Measurements from ENCODE around the gene GPER1.
"Not testable (repeated sequence)": the region's sequence is repeated elsewhere in the genome, so short reads cannot be mapped to it uniquely, and the experiment has no call there.

Gene GPER1

DNA sequence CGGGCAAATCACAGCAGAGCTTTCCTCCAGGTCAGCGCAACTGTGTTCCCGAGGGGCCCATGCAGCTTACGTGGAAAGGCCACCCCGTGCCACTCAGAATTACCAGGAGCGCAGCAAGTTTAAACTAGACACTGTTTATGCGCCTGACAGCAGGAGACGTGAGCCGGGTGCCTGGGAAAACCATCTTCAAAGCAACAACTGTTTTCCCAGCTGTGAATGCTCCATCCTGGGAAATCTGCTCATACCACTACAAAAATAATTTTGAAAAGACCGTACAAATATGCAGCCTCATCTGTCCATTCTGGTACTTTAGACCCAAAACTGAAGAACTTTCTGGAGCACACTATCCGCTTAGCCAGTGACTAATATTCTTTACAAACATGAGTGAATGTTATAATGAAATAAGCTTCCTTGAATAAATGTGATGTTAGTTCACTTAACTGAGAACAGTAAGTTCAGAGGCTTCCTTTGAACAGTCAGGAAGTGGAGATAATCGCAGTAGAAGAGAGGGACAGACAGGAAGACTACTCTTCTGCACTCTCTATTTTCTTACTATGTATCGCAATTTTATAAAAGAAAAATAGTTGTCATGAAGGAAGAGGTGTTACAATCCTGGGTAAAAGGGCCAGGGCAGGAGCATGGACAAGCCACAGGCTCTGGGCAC, 16.7 kb downstream of the GPER1 start:
- no peak for FAIRE-seq

- FAIRE-seq, result no peak
Observed at GRCh38 chr7:1105189-1105588, 17.3 kb downstream of the GPER1 start.

DNA sequence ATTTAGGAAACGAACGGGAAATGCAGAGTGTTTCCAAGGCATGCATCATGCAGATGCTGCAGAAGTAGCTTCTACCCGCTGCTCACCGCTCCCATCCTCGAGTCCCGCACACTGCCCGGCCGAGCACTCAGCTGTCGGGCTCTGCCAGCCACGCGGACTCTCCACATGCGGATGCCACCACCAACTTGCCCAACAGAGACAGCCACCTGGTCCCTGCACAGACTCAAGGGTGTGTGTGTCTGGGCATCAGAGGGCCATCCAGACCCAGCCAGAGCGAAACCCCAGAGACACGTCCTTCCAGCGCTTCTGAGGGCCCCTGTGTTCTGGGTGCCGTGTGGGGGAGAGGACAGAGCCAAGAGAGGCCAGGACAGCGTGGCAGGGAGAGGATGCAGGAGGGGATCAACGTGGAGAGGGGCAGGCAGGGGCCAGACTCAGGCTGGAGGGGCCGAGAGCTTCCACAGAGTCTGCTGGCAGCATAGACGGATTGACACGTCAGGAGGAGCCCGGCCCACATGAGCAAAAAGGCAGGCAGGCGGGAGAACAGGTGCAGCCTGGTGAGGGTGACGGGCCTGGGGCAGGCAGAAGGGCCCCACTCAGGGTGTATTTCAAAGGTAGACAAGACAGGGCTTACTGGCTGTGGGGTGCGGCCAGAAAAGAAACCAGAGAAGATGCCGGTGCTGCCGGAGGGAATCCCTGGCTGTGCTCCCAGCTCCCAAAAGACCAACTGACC, 18.3 kb downstream of the GPER1 start:
- FAIRE-seq, result no peak

DNA sequence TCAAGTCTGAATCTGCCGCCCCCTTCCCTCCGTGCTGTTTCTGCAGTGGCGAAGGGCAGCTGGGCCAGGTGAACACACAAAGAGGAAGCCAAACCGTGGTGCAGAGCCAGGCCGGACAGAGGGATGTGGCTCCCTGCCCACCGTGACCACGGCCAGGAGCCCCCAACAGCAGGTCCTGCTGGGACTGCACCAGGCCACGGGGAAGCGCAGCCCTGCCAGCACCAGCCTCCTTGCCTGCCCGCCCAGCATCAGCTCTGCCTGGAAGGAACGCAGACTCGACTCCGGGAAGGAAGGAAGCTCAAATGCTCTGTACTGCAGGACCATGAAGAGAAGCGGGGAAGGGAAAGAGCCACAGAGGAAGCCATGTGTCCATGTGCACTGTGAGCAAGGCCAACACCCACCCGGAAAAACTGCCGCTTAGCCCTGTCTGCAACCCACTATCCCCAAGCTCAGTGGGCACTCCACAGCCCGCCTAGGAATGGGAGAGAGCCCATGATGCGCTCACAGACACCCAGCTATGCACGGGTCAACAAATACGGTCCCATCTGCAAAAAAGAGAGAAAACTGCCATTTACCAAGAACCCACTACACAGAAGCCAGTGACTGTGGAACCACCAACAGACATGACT, 19.0 kb downstream of the GPER1 start:
- no peak for FAIRE-seq

GRCh38 chr7:1108264-1108920, 20.5 kb downstream of the GPER1 start:
- FAIRE-seq, result no peak

- no peak for FAIRE-seq
Observed at GRCh38 chr7:1109581-1110310, 21.8 kb downstream of the GPER1 start.

GRCh38 chr7:1110358-1110757, 22.4 kb downstream of the GPER1 start:
- no peak for FAIRE-seq

DNA sequence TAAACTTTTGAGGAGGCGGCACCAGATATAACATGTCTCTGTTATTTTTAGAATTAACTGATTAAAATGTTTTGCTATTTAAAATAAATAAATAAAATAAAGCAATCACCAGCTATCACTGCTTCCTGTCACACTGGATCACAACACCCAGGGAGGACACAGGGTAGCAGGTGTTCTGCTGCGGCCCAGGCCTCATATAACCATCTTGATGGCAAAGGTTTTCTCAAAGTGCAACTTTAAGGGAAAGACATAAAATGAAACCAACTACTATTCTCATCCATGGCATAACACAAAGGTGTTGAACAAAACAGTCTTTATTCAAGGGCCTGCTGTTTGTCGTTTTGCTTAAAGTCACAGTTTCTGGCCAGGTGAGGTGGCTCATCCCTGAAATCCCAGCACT, 23.2 kb downstream of the GPER1 start:
- FAIRE-seq, result no peak

- FAIRE-seq, result no peak
Observed at GRCh38 chr7:1112109-1112508, 24.2 kb downstream of the GPER1 start.

GRCh38 chr7:1112625-1113547, 25.0 kb downstream of the GPER1 start:
- FAIRE-seq, result no peak

DNA sequence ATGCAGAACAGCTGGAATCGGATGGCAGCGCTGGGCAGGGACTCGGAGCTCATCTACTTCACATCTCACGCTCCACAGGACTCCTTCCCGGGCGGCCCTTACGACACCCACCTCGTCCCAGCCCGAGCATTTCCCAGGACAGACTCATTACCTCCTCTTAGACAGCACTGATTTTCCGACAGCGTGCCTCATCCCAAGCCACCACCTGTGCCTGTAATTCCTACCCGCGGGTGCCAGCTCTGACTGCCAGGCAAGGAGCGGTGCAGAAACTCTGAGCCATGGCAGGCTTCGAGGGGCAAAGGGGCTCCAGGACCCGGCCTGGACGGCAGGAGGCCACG, 25.6 kb downstream of the GPER1 start:
- no peak for FAIRE-seq

DNA sequence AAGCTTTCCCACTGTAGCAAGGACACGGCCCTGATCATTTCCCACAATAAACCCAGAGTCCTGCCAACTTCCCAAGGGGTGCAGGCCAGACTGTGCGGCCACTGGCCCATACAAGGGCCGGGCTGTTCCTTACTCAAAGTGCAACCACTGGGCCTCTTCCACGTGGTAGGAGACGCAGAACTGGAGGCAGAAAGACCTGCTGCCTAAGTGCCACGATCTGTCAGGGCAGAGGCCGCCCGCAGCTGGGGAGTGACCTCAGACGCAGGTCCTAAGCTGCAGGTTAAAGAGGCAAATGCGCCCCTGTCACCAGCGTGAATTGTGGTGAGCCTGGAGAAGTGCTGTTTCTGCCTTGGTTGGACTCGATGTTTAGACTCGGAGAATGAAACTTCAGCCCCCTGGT, 26.2 kb downstream of the GPER1 start:
- no peak for FAIRE-seq

DNA sequence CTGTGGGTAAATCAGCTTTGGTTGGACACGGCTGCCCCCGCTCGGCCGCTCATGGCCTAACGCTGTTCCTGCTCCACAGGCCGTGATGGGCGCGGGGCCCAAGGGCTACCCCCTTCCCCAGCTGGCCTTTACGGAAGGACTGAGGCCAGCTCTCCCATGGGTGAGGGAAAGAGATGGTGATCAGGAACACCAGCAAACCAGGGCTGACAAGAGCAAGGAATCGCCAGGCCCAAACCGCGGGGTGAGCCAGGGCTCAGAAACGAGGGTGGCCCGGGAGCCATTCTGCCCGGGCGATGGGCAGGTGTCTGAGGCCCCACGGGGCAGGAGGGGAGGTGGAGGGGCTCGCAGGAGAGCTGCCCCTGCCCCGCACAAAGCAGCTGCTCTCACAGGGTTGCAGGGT, 26.6 kb downstream of the GPER1 start:
- no peak for FAIRE-seq

DNA sequence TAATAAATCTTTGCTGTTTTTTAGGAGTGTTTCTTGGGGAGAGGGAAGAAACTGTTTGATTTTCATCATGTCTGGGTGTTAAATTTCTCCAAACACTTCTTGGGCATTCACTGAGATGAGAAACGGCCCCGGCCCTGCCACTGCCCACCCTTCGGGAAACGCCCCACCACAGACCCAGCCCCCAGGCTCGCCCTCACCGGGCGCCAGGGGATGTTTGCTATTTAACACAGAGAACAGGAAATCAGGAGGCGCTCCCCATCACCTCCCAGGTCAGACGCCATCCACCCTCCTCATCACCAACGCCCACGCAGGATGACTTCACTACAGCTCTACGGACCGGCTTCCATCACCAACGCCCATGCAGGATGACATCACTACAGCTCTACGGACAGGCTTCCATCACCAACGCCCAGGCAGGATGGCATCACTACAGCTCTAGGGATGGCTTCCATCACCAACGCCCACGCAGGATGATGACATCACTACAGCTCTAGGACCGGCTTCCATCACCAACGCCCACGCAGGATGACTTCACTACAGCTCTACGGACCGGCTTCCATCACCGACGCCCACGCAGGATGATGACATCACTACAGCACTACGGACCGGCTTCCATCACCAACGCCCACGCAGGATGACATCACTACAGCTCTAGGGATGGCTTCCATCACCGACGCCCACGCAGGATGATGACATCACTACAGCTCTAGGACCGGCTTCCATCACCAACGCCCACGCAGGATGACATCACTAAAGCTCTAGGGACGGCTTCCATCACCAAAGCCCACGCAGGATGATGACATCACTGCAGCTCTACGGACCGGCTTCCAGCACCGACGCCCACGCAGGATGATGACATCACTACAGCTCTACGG, 27.5 kb downstream of the GPER1 start:
- FAIRE-seq, result not testable (repeated sequence)

DNA sequence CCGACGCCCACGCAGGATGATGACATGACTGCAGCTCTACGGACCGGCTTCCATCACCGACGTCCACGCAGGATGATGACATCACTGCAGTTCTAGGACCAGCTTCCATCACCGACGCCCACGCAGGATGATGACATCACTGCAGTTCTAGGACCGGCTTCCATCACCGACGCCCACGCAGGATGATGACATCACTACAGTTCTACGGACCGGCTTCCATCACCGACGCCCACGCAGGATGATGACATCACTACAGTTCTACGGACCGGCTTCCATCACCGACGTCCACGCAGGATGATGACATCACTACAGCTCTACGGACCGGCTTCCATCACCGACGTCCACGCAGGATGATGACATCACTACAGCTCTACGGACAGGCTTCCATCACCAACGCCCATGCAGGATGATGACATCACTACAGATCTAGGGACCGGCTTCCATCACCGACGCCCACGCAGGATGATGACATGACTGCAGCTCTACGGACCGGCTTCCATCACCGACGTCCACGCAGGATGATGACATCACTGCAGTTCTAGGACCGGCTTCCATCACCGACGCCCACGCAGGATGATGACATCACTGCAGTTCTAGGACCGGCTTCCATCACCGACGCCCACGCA, 28.6 kb downstream of the GPER1 start:
- not testable (repeated sequence) for FAIRE-seq

DNA sequence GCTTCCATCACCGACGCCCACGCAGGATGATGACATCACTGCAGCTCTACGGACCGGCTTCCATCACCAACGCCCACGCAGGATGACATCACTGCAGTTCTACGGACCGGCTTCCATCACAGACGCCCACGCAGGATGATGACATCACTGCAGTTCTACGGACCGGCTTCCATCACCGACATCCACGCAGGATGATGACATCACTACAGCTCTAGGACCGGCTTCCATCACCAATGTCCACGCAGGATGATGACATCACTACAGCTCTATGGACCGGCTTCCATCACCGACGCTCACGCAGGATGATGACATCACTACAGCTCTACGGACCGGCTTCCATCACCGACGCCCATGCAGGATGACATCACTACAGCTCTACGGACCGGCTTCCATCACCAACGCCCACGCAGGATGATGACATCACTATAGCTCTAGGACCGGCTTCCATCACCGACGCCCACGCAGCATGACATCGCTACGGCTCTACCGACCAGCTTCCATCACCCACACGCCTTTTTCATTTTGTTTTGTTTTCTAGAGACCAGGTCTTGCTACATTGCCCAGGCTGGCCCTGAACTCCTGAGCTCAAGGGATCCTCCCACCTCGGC, 29.5 kb downstream of the GPER1 start:
- FAIRE-seq, result no peak

DNA sequence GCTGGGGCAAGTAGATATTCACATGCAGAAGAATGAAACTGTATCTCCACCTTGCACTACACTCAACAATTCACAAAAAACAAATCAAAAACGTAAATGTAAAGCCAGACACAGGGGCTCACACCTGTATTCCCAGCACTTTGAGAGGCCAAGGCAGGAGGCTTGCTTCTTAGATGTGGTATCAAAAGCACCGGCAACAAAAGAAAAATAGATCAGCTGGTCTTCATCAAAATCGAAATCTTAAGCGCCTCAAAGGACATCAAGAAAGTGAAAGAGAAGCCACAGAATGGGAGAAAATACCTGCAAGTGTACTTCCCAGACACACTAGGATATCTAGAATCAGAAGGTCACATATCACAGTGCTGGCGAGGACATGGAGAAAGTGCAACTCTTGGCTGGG, 31.3 kb downstream of the GPER1 start:
- FAIRE-seq, result no peak

DNA sequence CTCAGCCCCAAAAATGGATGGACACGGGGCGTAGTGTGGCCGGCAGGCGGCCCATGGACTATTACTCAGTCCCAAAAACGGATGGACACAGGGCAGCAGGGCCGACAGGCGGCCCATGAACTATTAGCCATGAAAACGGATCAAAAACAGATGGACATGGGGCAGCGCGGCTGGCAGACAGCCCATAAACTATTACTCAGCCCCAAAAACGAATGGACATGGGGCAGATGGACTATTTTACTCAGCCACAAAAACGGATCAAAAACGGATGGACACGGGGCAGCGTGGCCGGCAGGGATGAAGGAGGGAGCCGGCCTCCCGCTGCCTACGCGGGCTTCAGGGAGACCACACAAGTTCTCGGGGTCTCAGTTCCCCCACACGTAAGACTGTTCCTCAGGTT, 32.9 kb downstream of the GPER1 start:
- no peak for FAIRE-seq

- FAIRE-seq, result no peak
Observed at GRCh38 chr7:1121476-1121875, 33.6 kb downstream of the GPER1 start.

Data from G401.6 (cell line).